A673 (cell line): ENCODE data around the gene SCAMP4. TPM values are rescaled to one million over a fixed set of nuclear protein-coding genes. Genes with fewer than 3 reads are reported as not detected.

ENCODE experiments used
- BruUV-seq: library from RNA; stranded (reverse); fragments of 400-500 nt; replicated peaks from 2 replicates; lab custom pipeline; 2021; lab: Mats Ljungman, UMichigan
- CTCF ChIA-PET: fragments of 300-600 bp; sonication (Branson Sonifier 250); formaldehyde crosslinking; loops from one replicate; lab custom pipeline; 2022; ENCODE audit warnings: antibody characterized with exemption; lab: Charles Lee
- POLR2A ChIA-PET: fragments of 300-600 bp; sonication (Branson Sonifier 250); formaldehyde crosslinking; loops from one replicate; lab custom pipeline; 2022; ENCODE audit warnings: antibody characterized with exemption; ENCODE audit not compliant: low non-redundant PET; lab: Charles Lee
- DNase-seq: peaks from one replicate; pipeline ENCODE4 v3.0.0-alpha.2; 2015; ENCODE audit warnings: low spot score
- H3K27ac ChIP-seq: fragments of 200-600 bp; sonication (generic); 2 replicates; pipeline ENCODE4 v1.5.1; 2016; ENCODE audit warnings: mixed run types, low read depth, mild to moderate bottlenecking, mixed read lengths, antibody characterized with exemption, low read length; ENCODE audit not compliant: poor library complexity, severe bottlenecking
- H3K27me3 ChIP-seq: fragments of 200-600 bp; sonication (generic); replicated peaks from 2 replicates; pipeline ENCODE4 v1.6.1; 2017; ENCODE audit warnings: mixed run types, low read depth, mild to moderate bottlenecking, mixed read lengths, antibody characterized with exemption, low read length; ENCODE audit not compliant: insufficient read depth, poor library complexity
- H3K36me3 ChIP-seq: fragments of 200-600 bp; sonication (generic); 2 replicates; pipeline ENCODE4 v1.6.1; 2016; ENCODE audit warnings: mixed run types, mild to moderate bottlenecking, mixed read lengths, antibody characterized with exemption, low read length; ENCODE audit not compliant: insufficient read depth, poor library complexity, severe bottlenecking
- H3K4me1 ChIP-seq: fragments of 200-600 bp; sonication (generic); 2 replicates; pipeline ENCODE4 v1.6.1; 2017; ENCODE audit warnings: mixed run types, mild to moderate bottlenecking, mixed read lengths, antibody characterized with exemption, low read length; ENCODE audit not compliant: insufficient read depth, poor library complexity, severe bottlenecking
- H3K4me3 ChIP-seq: fragments of 200-600 bp; sonication (generic); 2 replicates; pipeline ENCODE4 v1.5.1; 2016; ENCODE audit warnings: low read depth, mixed run types, mild to moderate bottlenecking, mixed read lengths, low read length; ENCODE audit not compliant: poor library complexity, severe bottlenecking
- H3K9me3 ChIP-seq: fragments of 200-600 bp; sonication (generic); 2 replicates; pipeline ENCODE4 v1.6.1; 2016; ENCODE audit warnings: mixed run types, low read depth, mild to moderate bottlenecking, mixed read lengths, antibody characterized with exemption, low read length; ENCODE audit not compliant: poor library complexity, severe bottlenecking
- CTCF ChIP-seq: fragments of 300-800, 200-600 bp; sonication (generic); conservative IDR thresholded peaks from 2 replicates; pipeline ENCODE4 v1.5.1; 2017; ENCODE audit warnings: low read depth, mild to moderate bottlenecking, antibody characterized with exemption, low read length, moderate library complexity, mixed read lengths
- EZH2 ChIP-seq: fragments of 200-600 bp; sonication (generic); IDR thresholded peaks from 2 replicates; pipeline ENCODE4 v1.6.1; 2017; ENCODE audit warnings: borderline replicate concordance, low read depth, mild to moderate bottlenecking, mixed read lengths, antibody characterized with exemption, low read length; ENCODE audit not compliant: poor library complexity, severe bottlenecking
- intact Hi-C: fragments of 100-400 bp; cut with micrococcal nuclease; formaldehyde crosslinking; loops from one replicate; pipeline ENCODE4 v1.10.0; 2022; ENCODE audit not compliant: unreplicated experiment
- total RNA-seq: library from RNA; stranded (reverse); gene quantifications from 2 replicates; pipeline ENCODE4 v1.2.3, GENCODE V29; 2021

The SCAMP4 gene
- total RNA-seq, 1 experiment from 2014 or later: 88.4 TPM

GRCh38 chr19:1956868-1957492 lies 51.8 kb downstream of the SCAMP4 start:
- TF ChIP-seq CTCF: 0 out of 2 replicates have a peak, but pooled peaks have one; percentile 12
- TF ChIP-seq EZH2: no peak
- H3K36me3 ChIP-seq: no peaks in the 10 kb centered on the region
- no peak overlapping the region for H3K4me3 ChIP-seq
- no peaks in the 10 kb centered on the region for H3K27me3 ChIP-seq
- ChIA-PET POLR2A (no interaction called here), CTCF (no interaction called here)
- intact Hi-C loops: no loop called here
- H3K9me3 ChIP-seq: no peaks in the 10 kb centered on the region
- H3K4me1 ChIP-seq: no peaks in the 10 kb centered on the region
- DNase-seq: no peak
- no peak overlapping the region for H3K27ac ChIP-seq
- no TSS peak for BruUV-seq

GRCh38 chr19:1957562-1958248 lies 52.5 kb downstream of the SCAMP4 start:
- no TSS peak for BruUV-seq
- intact Hi-C loops: no loop called here
- POLR2A ChIA-PET: no interaction called here

GRCh38 chr19:1959928-1960589 lies 54.9 kb downstream of the SCAMP4 start:
- H3K27me3 ChIP-seq: no peaks in the 10 kb centered on the region
- CTCF ChIA-PET: no interaction called here
- no peak for DNase-seq
- POLR2A ChIA-PET: no interaction called here
- no peaks in the 10 kb centered on the region for H3K4me1 ChIP-seq
- H3K36me3 ChIP-seq: peaks cover 4% of the 10 kb centered on the region
- TF ChIP-seq EZH2 (no peak), CTCF (no peak)
- H3K4me3 ChIP-seq: no peak overlapping the region
- no peaks in the 10 kb centered on the region for H3K9me3 ChIP-seq
- no TSS peak for BruUV-seq
- no peak overlapping the region for H3K27ac ChIP-seq
- intact Hi-C loops: no loop called here

More at GRCh38 chr19:1957562-1958248, 52.5 kb downstream of the SCAMP4 start:
- no peak for TF ChIP-seq CTCF
- TF ChIP-seq EZH2: no peak
- Histone ChIP-seq H3K36me3 (peaks cover 2% of the 10 kb centered on the region), H3K9me3 (no peaks in the 10 kb centered on the region), H3K4me3 (no peak overlapping the region), H3K27me3 (no peaks in the 10 kb centered on the region), H3K4me1 (no peaks in the 10 kb centered on the region), H3K27ac (no peak overlapping the region)
- DNase-seq: no peak
- CTCF ChIA-PET: no interaction called here
